KBM-7 (cell line): ENCODE results near the gene ATXN7L2.

ENCODE experiments used
- DNase-seq: peaks from one replicate; pipeline ENCODE4 v3.0.0-alpha.2; 2015
- in situ Hi-C: fragments of 300-500 bp; cut with MboI; formaldehyde crosslinking; loops from 2 replicates; pipeline ENCODE4 v1.14.3; 2020; ENCODE audit warnings: low sequenced_read_pairs, low pct_unique_long_range_greater_than_20kb, mixed read lengths

Gene ATXN7L2

DNA sequence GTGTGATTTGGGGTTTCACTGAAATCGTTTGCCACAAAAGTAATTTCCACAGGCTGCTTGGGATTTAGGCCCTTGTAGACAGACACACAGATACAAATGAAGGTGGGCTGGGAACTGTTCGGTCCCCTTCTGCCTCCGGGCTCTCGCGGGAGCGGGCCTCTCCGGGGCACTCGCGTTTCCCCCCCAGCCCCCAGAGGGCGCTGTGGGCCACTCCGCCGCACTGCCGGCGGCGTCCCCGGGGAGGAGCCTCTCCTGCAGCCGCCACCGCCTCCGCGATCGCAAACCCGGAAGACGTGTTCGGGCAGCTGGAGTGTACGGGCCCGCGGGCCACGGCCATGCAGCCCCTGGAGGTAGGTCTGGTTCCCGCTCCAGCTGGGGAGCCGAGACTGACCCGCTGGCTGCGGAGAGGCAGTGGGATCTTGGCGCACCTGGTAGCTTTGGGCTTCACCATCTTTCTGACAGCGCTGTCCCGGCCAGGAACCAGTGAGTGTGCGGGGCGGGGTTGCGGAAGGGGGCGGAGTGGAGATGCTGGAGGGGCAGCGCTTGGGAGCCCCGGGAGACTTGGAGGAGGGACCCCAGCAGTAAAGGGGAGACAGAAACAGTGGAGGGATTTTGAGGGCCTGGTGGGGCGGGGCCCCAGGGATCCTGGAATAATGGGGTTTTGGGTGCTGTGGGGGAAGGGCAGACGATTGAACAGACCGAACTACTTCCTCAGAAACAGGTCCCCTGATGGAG lies 10.3 kb downstream of the ATXN7L2 start, which contains the start of gene CYB561D1:
CYB561D1 (plus strand) TSS at position 290 of the 735 bp plus-strand sequence; CDS start at position 336, 46 bp downstream.
- DNase-seq: peak; percentile 92
- in situ Hi-C loops: no loop called here

DNA sequence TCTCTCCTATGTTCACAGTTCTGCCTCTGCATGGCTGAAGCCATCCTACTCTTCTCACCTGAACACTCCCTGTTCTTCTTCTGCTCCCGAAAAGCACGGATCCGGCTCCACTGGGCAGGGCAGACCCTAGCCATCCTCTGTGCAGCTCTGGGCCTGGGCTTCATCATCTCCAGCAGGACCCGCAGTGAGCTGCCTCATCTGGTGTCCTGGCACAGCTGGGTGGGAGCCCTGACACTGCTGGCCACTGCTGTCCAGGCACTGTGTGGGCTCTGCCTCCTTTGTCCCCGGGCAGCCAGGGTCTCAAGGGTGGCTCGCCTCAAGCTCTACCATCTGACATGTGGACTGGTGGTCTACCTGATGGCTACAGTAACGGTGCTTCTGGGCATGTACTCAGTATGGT lies 12.0 kb downstream of the ATXN7L2 start:
- DNase-seq: no peak
- in situ Hi-C loops: no loop called here

DNA sequence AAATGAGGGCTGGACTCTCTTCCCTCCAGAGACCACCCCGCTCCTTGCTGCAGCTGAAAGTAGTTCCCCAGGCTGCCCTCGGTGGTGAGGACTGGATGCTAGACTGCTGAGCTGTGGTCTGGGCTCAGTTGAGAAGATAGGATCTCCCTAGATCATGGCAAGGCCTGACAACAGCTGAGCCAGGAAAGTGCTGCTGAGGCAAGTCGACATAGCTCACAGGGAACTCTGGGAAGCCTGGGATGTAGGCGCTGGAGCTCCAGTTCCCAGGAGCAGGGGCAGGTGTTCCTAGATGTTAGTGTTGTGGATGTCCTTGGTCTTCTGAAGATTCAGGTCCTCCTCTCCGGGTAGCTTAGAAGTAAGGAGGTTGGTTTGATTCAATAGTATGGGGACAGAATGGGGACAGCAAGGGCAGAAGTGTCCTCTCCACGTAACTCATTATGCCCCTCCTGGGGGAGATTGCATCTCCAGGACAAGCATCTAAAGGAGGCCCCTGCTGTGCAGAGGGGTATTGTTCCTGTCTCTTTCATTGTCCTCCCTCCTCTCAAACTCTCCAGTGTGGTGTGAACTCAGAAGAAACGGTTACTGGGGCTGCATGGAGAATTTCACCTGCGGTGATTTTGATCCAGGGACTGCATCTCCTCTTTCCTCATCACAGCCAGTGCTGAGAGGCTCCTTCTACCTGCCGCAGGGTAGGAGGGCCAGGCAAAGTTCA lies 13.9 kb downstream of the ATXN7L2 start:
- DNase-seq: no peak
- in situ Hi-C loops: no loop called here

DNA sequence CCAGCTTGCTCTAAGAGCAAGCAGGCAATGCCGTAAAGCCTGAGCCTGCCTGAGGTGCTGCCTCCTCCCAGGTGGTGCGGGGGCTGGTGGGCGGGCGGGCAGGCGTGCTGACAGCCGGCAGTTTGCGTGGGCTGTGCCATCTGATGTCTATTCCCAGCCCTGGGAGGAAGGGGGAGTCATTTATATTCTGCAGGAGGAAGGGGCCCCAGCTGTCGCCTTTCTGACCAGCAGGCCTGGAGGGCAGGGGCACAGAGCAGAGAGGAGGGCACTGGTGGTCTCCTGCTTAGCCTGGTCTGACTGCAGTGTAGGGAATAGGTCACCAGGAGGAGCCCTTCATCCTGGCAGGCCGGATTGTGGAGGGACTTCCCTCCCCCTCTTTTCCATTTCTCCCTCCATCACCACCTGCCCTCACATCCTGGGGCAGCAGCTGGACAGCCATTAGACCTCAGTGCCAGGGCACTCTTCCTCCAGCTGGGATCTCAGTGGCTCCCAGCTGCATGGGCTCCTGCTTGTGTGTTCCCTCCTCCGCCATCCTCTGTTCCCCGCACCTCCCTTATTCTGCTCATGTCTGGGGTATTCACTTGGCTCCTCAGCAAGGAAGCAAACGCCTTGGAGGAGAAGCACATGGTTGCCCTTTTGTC lies 14.6 kb downstream of the ATXN7L2 start:
- DNase-seq: peak; percentile 51
- in situ Hi-C loops: no loop called here

DNA sequence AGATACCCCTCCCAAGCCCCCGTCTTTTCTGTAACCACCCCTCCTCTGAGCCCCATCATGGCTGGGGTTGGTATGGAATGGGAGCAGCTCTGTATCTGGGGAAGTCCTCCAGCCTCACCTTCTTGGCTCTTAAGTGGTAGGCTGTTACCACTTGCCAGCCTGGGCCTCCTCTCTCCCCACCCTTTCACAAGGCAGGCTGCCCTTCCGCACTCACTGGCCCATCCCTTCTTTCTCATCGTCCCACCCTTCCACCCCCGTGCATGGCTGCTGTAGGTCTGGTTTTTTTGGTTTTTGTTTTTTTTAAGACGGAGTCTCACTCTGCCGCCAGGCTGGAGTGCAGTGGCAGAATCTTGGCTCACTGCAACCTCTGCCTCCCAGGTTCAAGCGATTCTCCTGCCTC lies 15.4 kb downstream of the ATXN7L2 start:
- no peak for DNase-seq
- in situ Hi-C loops: no loop called here

DNA sequence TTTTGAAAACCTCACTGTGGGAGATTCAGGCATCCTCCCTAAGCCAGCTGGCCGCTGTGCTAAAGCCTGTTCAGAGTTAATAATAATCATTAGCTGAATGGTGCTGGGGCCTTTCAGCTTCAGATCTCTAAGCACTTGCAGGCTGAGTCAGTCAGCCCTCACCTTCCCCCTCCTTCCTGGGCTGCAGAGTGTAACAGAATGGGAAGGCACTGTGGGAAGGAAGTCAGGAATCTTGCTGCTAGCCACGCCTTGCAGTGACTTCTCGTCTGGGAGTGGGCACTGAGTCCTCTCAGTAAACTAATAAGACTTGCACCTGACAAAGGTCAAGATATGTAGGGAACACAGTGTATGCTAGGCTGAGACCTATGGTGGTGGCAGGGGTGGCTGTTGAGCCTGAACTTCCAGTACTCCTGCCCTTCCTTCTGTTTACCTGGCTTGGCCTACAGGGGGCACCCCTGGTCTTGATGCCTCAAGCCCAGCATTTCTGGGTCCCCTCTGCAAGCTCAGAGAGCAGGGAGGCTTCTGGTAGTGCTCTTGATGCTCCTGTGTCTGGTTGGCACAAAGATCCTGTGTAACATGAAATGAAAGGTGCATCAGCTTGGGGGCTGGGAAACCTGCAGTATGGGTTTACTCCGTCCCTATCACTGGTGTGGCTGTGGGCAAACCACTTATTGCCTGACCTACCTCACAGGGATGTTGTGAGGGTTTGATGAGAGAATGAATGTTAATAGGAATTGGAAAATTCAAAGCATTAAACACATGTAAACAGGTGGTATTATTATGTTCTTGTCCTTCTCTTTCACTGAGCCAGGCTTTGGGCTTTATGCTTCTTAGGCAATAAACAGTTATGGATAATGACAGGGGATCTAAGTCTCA lies 16.2 kb downstream of the ATXN7L2 start:
- in situ Hi-C loops: no loop called here
- peak; percentile 60 for DNase-seq

DNA sequence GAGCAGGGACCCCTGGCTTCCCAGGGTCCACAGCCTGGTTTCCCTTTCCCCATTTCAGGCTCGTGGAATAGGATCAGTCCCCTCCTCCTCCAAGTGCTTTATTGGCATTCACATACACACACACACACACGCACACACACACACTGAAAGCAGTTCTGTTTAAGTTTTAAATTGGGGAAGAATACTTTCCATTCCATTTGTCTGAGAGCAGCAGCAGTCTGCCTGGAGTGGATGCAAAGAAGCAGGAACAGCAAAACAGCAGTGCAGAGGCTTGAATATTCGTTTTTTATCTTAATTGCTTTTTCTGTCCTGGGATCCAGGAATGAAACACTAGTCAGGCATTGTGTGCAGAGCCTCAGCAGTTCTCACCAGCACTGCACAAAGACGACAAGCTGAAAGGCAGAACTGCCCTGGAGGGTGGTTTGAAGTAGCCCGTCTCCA lies 17.3 kb downstream of the ATXN7L2 start:
- no peak for DNase-seq
- in situ Hi-C loops: no loop called here

DNA sequence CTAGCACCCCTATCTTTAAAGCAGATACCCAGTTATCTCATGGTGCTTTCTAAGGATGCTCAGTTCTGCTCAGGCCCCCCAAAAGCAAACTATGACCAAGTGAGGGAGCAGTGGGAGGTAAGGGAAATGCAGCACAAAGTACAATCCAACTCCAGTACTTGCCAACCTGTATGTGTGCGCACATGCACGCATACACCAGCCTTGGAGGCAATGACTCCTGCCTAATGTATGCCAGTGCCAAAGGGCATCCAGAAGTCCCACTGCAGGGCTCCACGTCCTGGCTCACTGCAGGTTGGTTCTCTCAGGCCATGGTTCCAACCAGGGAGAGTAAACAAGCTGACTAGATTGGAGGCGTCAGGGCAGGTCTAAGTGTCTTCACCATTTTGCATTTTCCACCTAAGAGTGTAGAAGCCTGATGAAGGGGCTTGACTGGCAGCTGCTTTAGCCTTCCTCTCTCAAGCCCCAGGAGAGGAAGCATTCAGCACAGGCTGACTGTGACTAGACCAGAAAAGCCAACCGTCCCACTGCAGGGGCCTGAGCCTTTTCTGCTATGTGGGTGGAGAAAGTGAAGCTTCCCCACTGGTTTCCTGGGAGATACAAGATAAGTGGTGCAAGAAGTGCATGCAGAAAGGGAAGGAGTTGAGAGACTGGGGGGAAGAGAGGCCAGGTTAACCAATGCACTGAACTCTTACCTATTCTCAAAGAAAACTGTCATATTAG lies 18.1 kb downstream of the ATXN7L2 start:
- in situ Hi-C loops: no loop called here
- DNase-seq: peak; percentile 44

DNA sequence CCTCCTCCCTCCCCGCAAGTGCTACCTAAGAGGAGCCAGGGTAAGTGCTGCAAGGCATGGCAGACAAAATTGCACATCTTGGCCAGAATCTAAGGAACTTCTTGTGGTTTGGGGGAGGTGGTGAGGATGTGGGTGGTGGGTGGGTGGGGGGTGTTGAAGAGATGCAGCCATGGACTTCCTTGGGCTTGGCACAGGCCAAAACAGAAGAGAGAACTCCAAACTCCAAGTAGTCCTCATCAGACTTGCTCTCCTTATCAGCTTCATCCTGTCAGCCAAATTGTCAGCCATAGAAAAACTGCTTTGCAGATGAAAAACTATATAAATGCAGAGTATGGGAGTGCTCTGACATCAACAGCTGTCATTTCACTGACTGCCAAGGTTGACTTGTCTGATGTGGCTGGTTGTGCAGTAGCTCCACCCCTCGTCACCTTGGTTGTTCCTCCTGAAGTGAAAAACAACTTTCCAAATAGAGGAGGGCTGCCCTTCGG lies 18.7 kb downstream of the ATXN7L2 start:
- in situ Hi-C loops: no loop called here
- no peak for DNase-seq

DNA sequence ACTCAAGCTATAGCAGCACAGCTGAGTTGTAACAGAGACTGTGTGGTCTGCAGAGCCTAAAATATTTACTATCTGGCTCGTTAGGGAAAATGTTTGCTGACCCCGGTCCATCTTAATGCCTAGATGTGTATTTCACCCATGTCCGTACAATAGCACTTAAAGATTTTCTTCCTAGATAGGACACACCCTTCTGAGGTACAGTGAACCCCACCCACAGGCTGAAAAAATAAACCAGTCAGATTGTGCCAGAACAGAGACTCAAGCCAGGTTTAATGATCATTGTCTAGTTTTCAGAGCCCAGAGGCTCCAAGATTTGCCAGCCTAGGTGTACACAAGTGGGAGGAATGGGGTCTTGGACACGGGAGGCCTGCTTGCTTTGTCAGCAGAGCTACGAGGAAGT lies 20.2 kb downstream of the ATXN7L2 start:
- DNase-seq: no peak
- in situ Hi-C loops: no loop called here

DNA sequence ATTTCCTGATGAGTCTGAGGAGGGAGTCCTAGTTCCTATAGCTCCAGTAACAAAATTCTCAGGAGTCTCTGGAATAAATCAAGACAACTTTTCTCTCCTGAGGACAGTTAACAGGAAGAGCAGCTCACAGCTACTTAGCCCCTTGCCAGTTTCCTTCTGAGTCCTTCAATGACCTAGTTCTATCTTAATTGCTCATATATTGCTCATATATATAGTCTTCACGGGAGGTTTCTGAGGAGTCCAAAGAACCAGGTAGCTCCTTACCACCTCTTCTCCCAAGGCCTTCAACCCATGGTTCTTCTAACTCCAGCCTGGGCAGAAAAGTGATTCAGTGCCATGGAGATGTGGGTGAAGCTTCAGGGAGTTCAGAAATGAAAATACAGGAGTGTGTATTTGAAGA lies 21.3 kb downstream of the ATXN7L2 start:
- in situ Hi-C loops: no loop called here
- DNase-seq: no peak

DNA sequence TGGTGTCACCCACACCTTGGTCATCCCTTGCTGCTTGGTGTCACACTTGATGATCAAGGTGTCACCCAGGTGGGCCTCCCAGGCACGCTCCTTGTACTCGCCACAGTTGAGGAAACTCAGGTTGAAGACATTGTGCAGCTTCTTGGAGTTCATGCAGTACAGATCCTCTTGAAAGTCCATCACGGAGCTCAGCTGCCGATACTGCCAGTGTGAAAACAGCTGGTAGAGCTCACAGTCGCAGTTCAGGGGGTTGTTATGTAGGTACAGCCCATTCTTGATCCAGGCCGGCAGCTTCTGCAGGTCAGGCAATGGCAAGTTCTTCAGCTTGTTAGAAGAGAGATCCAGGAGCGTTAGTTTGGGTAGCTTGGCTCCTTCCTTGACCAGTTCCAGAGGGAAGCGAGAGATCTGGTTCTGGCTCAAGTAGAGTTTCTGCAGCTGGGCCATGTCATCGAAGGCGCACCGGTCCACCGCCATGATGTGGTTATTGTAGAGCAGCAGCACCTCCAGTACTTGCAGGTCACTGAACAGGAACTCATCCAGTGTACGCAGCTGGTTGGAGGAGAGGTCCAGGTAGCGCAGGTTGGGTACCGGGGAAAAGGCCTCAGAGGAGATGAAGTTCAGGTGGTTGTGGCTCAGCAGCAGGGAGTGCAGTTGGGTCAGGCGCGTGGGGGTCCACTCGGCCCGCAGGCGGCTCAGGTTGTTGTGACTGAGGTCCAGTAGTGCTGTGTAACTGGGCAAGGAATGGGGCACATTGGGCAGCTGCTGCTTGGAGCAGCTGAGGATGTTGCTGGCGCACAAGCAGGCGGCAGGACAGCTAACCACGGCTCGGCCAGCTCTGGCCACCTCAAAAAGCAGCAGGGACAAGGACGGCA lies 24.5 kb downstream of the ATXN7L2 start:
- no peak for DNase-seq
- in situ Hi-C loops: no loop called here

DNA sequence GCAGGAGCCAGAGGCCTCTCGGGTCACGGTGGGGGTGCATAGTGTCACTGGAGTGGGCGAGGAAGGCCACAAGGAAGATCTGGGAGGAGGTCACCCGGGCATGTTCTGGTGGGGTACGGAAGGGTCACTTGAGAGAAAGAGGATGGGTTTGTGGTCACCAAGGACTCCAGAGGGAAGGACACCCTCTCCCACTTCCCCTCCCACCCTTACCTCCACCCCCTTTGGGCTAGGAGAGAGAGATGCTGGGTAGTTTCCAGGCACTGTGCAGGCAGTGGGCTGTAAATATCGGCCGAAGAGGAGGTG lies 25.1 kb downstream of the ATXN7L2 start:
- in situ Hi-C loops: no loop called here
- no peak for DNase-seq

DNA sequence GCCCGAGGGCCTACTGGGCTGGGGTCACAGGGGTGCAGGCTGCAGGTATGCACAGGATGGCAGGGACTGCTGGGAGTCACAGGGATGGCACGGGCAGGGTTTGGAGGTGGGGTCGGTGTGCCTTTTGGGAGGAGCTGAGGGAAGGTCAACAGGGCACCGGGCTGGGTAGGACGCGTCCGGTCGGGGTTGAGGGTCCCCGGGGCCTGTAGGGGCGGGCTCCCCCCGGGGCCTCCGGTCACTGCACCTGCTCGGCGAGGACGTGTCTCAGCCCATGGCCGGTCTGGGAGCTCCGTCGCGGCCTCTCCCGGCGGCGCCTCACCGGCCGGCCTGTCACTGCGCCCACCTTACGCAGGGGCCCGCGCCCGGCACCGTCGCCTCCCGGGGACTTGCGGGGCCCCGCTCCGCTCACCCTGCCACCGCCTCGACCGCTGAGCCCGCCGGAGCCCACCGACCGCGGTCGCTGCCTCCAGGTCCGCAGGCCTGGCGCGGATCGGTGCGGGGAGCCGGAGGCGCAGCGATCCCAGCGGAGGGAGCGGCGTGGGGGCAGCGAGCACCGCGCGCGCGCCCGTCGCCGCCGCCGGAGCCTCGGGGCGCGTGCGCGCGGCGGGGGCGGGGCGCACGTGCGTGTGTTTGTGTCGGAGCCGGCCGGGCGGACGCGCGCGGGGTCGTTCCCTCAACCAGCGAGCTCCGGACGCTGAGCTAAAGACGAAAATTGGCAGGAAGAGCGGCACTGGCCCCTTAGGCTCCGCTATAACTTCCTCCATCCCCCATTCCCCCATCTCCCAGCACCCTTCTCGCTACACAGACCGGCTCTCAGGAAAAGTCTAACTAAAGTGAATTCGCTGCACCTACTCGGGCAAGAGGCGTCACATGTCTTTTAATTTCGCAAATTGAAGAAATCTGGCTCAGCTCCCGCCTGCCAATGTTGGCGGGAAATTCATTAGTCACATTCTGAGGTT lies 25.8 kb downstream of the ATXN7L2 start, which contains the start of gene AMIGO1:
AMIGO1 (minus strand) TSS at position 552 of the 959 bp plus-strand sequence. CDS start 815 bp downstream, outside the sequence.
- DNase-seq: peak; percentile 57

DNA sequence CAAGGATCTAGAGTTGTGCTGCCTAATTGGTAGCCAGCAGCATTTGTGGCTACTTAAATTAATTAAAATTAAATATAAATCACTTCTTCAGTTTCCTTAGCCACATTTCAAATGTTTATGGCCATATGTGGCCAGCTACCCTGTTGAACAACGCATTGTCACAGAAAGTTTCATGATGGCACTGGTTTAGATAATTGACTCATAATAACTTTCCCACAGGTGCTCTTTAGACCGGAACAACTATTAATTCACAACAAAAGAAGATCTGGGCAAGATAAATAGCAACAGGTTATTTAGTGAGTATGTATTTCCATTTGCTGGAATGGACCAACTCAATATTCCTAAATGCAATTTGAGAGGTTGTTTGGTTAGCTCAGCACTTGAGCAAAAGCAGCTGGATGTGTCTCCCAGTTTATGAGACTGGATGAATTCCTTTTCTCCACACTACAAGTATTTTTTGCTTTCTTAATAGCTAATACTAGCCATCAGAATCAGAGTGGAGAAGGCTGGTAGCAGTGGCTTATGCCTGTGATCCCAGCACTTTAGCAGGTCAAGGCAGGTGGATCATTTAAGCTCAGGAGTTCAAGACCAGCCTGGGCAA lies 29.5 kb downstream of the ATXN7L2 start:
- in situ Hi-C loops: no loop called here
- no peak for DNase-seq

More for the DNA sequence above, 25.8 kb downstream of the ATXN7L2 start, which contains the start of gene AMIGO1:
- in situ Hi-C loops: no loop called here

DNA sequence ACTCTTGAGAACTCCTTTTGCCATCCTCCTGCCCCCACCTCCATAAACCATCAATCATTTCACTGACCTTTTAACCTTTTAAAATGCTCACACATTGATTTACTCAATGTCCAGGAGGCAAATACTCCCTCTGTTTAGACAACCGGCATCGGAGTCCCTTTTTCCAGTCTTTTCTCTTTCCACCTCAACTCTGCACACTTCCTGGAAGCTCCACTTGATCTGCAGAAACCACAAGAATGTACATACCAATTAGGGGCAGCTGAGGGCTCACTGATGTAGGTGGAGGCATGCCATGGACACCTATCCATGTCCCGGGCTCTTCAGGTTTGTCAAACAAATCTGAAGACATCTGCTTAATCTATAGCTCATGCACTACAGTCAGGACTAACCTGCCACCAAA lies 31.1 kb downstream of the ATXN7L2 start:
- DNase-seq: no peak
- in situ Hi-C loops: no loop called here
